CD14-positive monocyte (primary cell): ENCODE data around the gene RAF1. TPM values are rescaled to one million over a fixed set of nuclear protein-coding genes. Genes with fewer than 3 reads are reported as not detected.

Experiments used
- DNase-seq, 3 donors: peaks; one replicate each; pipeline ENCODE4 v3.0.0-alpha.2; 2011 to 2022
- H2AFZ ChIP-seq: 2 replicates; pipeline ENCODE4 v1.6.0; 2012; ENCODE audit warnings: mild to moderate bottlenecking, low read depth, low read length, inconsistent platforms; ENCODE audit not compliant: insufficient read depth, poor library complexity, severe bottlenecking
- H3K27ac ChIP-seq, 2 donors: 1 replicate in 1 of 2; 2 replicates in 1 of 2; pipeline ENCODE4 v1.5.1; 2012 to 2013; ENCODE audit warnings: low read length in 2 of 2, control low read depth in 1 of 2, inconsistent platforms in 1 of 2, low read depth in 1 of 2, mild to moderate bottlenecking in 1 of 2
- H3K27me3 ChIP-seq, 2 donors: one replicate each; pipeline versions ENCODE4 v1.6.0 to v1.6.1; 2011 to 2013; ENCODE audit warnings: low read length in 2 of 2; ENCODE audit not compliant: control insufficient read depth in 2 of 2, insufficient read depth in 2 of 2
- H3K36me3 ChIP-seq, 2 donors: replicated peaks in 1 of 2; 1 replicate in 1 of 2; 2 replicates in 1 of 2; pipeline versions ENCODE4 v1.5.1 to v1.6.1; 2012 to 2013; ENCODE audit warnings: low read length in 2 of 2, control low read depth in 1 of 2, inconsistent platforms in 1 of 2, mild to moderate bottlenecking in 1 of 2; ENCODE audit not compliant: insufficient read depth in 2 of 2, control insufficient read depth in 1 of 2
- H3K4me1 ChIP-seq, 2 donors: 1 replicate in 1 of 2; 2 replicates in 1 of 2; pipeline versions ENCODE4 v1.5.1 to v1.6.1; 2012 to 2013; ENCODE audit warnings: low read length in 2 of 2, control low read depth in 1 of 2, inconsistent platforms in 1 of 2, mild to moderate bottlenecking in 1 of 2, moderate library complexity in 1 of 2; ENCODE audit not compliant: insufficient read depth in 2 of 2, control insufficient read depth in 1 of 2
- H3K4me2 ChIP-seq: replicated peaks from 2 replicates; pipeline ENCODE3; 2012; ENCODE audit warnings: low read length, moderate library complexity, mild to moderate bottlenecking; ENCODE audit not compliant: poor library complexity, severe bottlenecking; ENCODE audit errors: extremely low read depth
- H3K4me3 ChIP-seq, 3 experiments: fragments of 200-600 bp in 1 of 3; sonication (generic) in 1 of 3; replicated peaks in 1 of 3; 1 replicate in 2 of 3; 2 replicates in 1 of 3; pipeline ENCODE4 v1.5.1; 2011 to 2013; ENCODE audit warnings: low read length in 3 of 3, mild to moderate bottlenecking in 3 of 3, control low read depth in 2 of 3, low read depth in 2 of 3, inconsistent platforms in 1 of 3, moderate library complexity in 1 of 3
- H3K79me2 ChIP-seq: 2 replicates; pipeline ENCODE4 v1.6.0; 2012; ENCODE audit warnings: mild to moderate bottlenecking, control low read depth, inconsistent platforms, low read length, moderate library complexity; ENCODE audit not compliant: insufficient read depth
- H3K9ac ChIP-seq: 2 replicates; pipeline ENCODE4 v1.6.0; 2017; ENCODE audit warnings: low read length, mild to moderate bottlenecking; ENCODE audit not compliant: insufficient read depth, poor library complexity, severe bottlenecking
- H3K9me3 ChIP-seq, 2 donors: replicated peaks in 1 of 2; 1 replicate in 1 of 2; 2 replicates in 1 of 2; pipeline versions ENCODE4 v1.5.1 to v1.6.1; 2012 to 2013; ENCODE audit warnings: low read length in 2 of 2, control low read depth in 1 of 2; ENCODE audit not compliant: control insufficient read depth in 1 of 2, insufficient read depth in 1 of 2
- H4K20me1 ChIP-seq: 2 replicates; pipeline ENCODE4 v1.6.0; 2012; ENCODE audit warnings: mild to moderate bottlenecking, low read length, control low read depth, moderate library complexity; ENCODE audit not compliant: insufficient read depth
- H3K27ac Mint-ChIP-seq, 7 donors: one replicate each; pipeline ENCODE4 v1.8.0; 2020; ENCODE audit warnings: mild to moderate bottlenecking in 7 of 7, mixed read lengths in 7 of 7, moderate library complexity in 6 of 7, inconsistent platforms in 2 of 7
- H3K27me3 Mint-ChIP-seq, 3 donors: one replicate each; pipeline ENCODE4 v1.8.0; 2021 to 2022; ENCODE audit warnings: low read depth in 3 of 3, mild to moderate bottlenecking in 3 of 3, mixed read lengths in 3 of 3, moderate library complexity in 3 of 3, inconsistent platforms in 1 of 3
- H3K36me3 Mint-ChIP-seq, 2 donors: one replicate each; pipeline ENCODE4 v1.8.0; 2020; ENCODE audit warnings: mixed read lengths in 2 of 2, inconsistent platforms in 1 of 2, mild to moderate bottlenecking in 1 of 2
- H3K4me1 Mint-ChIP-seq: one replicate; pipeline ENCODE4 v1.8.0; 2020; ENCODE audit warnings: mild to moderate bottlenecking, mixed read lengths
- H3K4me3 Mint-ChIP-seq, 2 donors: one replicate each; pipeline ENCODE4 v1.8.0; 2020; ENCODE audit warnings: mild to moderate bottlenecking in 2 of 2, mixed read lengths in 2 of 2, moderate library complexity in 1 of 2
- H3K9me3 Mint-ChIP-seq, 7 donors: one replicate each; pipeline ENCODE4 v1.8.0; 2020 to 2022; ENCODE audit warnings: mixed read lengths in 7 of 7, mild to moderate bottlenecking in 6 of 7, moderate library complexity in 6 of 7, inconsistent platforms in 2 of 7
- WGBS: methylation state at CpG from one replicate; pipeline ENCODE4 v1.1.5; 2013; ENCODE audit warnings: missing lambda C conversion rate; ENCODE audit not compliant: insufficient coverage; 5-methylcytosine and 5-hydroxymethylcytosine counted together
- intact Hi-C, 2 donors: fragments of 100-400 bp; cut with micrococcal nuclease; formaldehyde crosslinking; loops; one replicate each; pipeline versions ENCODE4 v1.15.0 to v1.15.1; 2023
- polyA plus RNA-seq, 3 donors: library from polyadenylated mRNA; depleted of rRNA in 1 of 3; unstranded in 2 of 3; stranded (reverse) in 1 of 3; fragments of 300-500 nt in 2 of 3; fragments of >200 nt in 1 of 3; fragmentation: Illumina TruSeq in 2 of 3; gene quantifications; 1 replicate in 2 of 3; 2 replicates in 1 of 3; pipeline ENCODE4 v1.2.3, GENCODE V29; 2012 to 2021
- TF ChIP-seq, protein P1 (sequence below): fragments of 200-600 bp; IDR thresholded peaks from one replicate; pipeline ENCODE4 v1.8.0; 2022; ENCODE audit warnings: antibody characterized with exemption, mild to moderate bottlenecking

The RAF1 gene
- polyA plus RNA-seq, 3 donors = 73.0 to 181 (median 79.5) TPM

DNA sequence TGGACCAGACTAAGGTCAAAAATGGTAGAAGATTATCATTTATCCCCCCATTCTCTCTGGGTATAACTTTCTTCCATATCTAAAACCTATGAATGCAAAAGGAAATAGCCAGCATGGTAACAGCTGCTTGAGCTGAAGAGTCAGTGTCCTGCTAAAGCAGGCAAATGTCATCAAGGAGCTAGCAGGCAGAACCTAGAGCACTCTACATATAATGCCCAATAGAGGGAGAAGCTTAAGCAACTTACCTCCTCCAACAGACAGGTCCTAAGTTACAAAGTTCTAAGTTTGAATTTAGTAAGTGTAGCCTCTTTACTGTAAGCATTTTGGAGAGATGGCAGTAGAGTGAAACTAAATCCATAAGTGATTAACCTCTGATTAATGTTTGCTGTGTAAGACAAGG is 7.7 kb downstream of the RAF1 start:
- intact Hi-C loops = no loop called here
- Histone ChIP-seq H3K27me3 (no peaks in the 10 kb centered on the region), H4K20me1 (peaks cover 79% of the 10 kb centered on the region), H3K4me1 (peaks cover 35 to 60% of the 10 kb centered on the region in 2 donors), H3K4me3 (no peak overlapping the region), H3K27ac (peak overlapping the region in 1 of 2 donors; percentile 30), H2AFZ (no peak overlapping the region), H3K4me2 (no peak overlapping the region), H3K79me2 (peaks cover 100% of the 10 kb centered on the region), H3K9me3 (no peaks in the 10 kb centered on the region), H3K36me3 (no peaks in the 10 kb centered on the region), H3K9ac (no peak overlapping the region)
- H3K27ac Mint-ChIP-seq = peak overlapping the region in 5 of 7 donors; percentile 58 to 88 (median 75)
- H3K27me3 Mint-ChIP-seq = no peaks in the 10 kb centered on the region
- TF ChIP-seq, protein P1, sequence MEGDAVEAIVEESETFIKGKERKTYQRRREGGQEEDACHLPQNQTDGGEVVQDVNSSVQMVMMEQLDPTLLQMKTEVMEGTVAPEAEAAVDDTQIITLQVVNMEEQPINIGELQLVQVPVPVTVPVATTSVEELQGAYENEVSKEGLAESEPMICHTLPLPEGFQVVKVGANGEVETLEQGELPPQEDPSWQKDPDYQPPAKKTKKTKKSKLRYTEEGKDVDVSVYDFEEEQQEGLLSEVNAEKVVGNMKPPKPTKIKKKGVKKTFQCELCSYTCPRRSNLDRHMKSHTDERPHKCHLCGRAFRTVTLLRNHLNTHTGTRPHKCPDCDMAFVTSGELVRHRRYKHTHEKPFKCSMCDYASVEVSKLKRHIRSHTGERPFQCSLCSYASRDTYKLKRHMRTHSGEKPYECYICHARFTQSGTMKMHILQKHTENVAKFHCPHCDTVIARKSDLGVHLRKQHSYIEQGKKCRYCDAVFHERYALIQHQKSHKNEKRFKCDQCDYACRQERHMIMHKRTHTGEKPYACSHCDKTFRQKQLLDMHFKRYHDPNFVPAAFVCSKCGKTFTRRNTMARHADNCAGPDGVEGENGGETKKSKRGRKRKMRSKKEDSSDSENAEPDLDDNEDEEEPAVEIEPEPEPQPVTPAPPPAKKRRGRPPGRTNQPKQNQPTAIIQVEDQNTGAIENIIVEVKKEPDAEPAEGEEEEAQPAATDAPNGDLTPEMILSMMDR = no peak
- DNase-seq = no peak
- H3K9me3 Mint-ChIP-seq = no peaks in the 10 kb centered on the region
- peaks cover 65% of the 10 kb centered on the region for H3K4me1 Mint-ChIP-seq
- H3K4me3 Mint-ChIP-seq = no peak overlapping the region
- H3K36me3 Mint-ChIP-seq = peaks cover 9 to 10% of the 10 kb centered on the region in 2 donors

DNA sequence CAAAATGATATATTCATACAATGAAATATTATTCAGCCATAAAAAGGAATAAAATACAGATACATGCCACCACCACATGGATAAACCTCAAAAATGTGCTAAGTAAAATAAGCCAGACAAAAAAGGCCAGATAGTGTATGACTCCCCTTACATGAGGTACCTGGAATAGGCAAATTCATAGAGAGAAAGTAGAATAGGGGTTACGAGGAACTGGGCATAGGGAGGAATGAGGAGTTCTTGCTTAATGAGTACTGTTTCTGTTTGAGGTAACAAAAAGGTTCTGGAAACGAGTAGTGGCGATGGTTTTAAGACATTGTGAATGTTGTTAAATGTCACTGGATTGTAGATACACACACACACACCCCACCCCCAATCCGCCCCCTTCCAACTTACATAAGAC is 8.2 kb downstream of the RAF1 start:
- H2AFZ ChIP-seq = no peak overlapping the region
- no peak overlapping the region for H3K4me3 ChIP-seq
- H3K4me1 ChIP-seq = peaks cover 33 to 55% of the 10 kb centered on the region in 2 donors
- H3K4me3 Mint-ChIP-seq = no peak overlapping the region
- no peaks in the 10 kb centered on the region for H3K27me3 ChIP-seq
- H3K9me3 ChIP-seq = no peaks in the 10 kb centered on the region
- no peak overlapping the region for H3K4me2 ChIP-seq
- no peaks in the 10 kb centered on the region for H3K36me3 ChIP-seq
- whole genome bisulfite sequencing = no CpG with 5 or more reads among the region's 4 CpGs
- no peak overlapping the region for H3K9ac ChIP-seq
- intact Hi-C loops = no loop called here
- no peaks in the 10 kb centered on the region for H3K9me3 Mint-ChIP-seq
- peaks cover 77% of the 10 kb centered on the region for H4K20me1 ChIP-seq
- TF ChIP-seq, protein P1 = no peak
- peaks cover 65% of the 10 kb centered on the region for H3K4me1 Mint-ChIP-seq
- no peak for DNase-seq
- no peaks in the 10 kb centered on the region for H3K27me3 Mint-ChIP-seq
- peaks cover 100% of the 10 kb centered on the region for H3K79me2 ChIP-seq
- peaks cover 9 to 11% of the 10 kb centered on the region in 2 donors for H3K36me3 Mint-ChIP-seq
- H3K27ac ChIP-seq = peak overlapping the region in 1 of 2 donors; percentile 30
- peak overlapping the region in 6 of 7 donors; percentile 19 to 88 (median 73) for H3K27ac Mint-ChIP-seq
